PC-9 (cell line): ENCODE data around the gene PRKAR1A. TPM values are rescaled to one million over a fixed set of nuclear protein-coding genes. Genes with fewer than 3 reads are reported as not detected.

Source experiments
- BruUV-seq: library from RNA; stranded (reverse); fragments of 400-500 nt; replicated peaks from 2 replicates; lab custom pipeline; 2021; lab: Mats Ljungman, UMichigan
- CTCF ChIA-PET: fragments of 300-600 bp; sonication (Branson Sonifier 250); formaldehyde crosslinking; loops from one replicate; lab custom pipeline; 2022; ENCODE audit warnings: antibody characterized with exemption; lab: Charles Lee
- POLR2A ChIA-PET: fragments of 300-600 bp; sonication (Branson Sonifier 250); formaldehyde crosslinking; loops from one replicate; lab custom pipeline; 2022; ENCODE audit warnings: antibody characterized with exemption; ENCODE audit not compliant: unreplicated experiment; lab: Charles Lee
- DNase-seq, 2 experiments: peaks; one replicate each; pipeline versions ENCODE4 v3.0.0 to v3.0.0-alpha.2; 2015 to 2022; ENCODE audit warnings: mixed read lengths in 1 of 2
- H2AFZ ChIP-seq: fragments of 200-600 bp; sonication (generic); 2 replicates; pipeline ENCODE4 v1.8.1; 2017; ENCODE audit warnings: antibody characterized with exemption
- H3F3A ChIP-seq: fragments of 200-600 bp; sonication (generic); 2 replicates; pipeline ENCODE4 v1.8.1; 2017; ENCODE audit warnings: antibody characterized with exemption, mild to moderate bottlenecking, low read depth; ENCODE audit not compliant: insufficient read depth
- H3K27ac ChIP-seq: fragments of 200-600 bp; sonication (generic); 2 replicates; pipeline ENCODE4 v1.6.1; 2016; ENCODE audit warnings: mixed run types
- H3K27me3 ChIP-seq: fragments of 200-600 bp; sonication (generic); 2 replicates; pipeline ENCODE4 v1.6.1; 2016; ENCODE audit warnings: low read depth, mixed run types; ENCODE audit not compliant: insufficient read depth
- H3K36me3 ChIP-seq: fragments of 200-600 bp; sonication (generic); 2 replicates; pipeline ENCODE4 v1.6.1; 2016; ENCODE audit warnings: low read depth, mixed run types
- H3K4me1 ChIP-seq: fragments of 200-600 bp; sonication (generic); replicated peaks from 2 replicates; pipeline ENCODE4 v1.6.1; 2016; ENCODE audit warnings: mixed run types; ENCODE audit not compliant: insufficient read depth
- H3K4me2 ChIP-seq: fragments of 200-600 bp; sonication (generic); 2 replicates; pipeline ENCODE4 v1.6.1; 2017; ENCODE audit warnings: mixed run types
- H3K4me3 ChIP-seq: fragments of 200-600 bp; sonication (generic); 2 replicates; pipeline ENCODE4 v1.6.1; 2016; ENCODE audit warnings: mixed run types
- H3K79me2 ChIP-seq: fragments of 200-600 bp; sonication (generic); 2 replicates; pipeline ENCODE4 v1.6.1; 2017; ENCODE audit warnings: low read depth, mixed run types
- H3K9me2 ChIP-seq: fragments of 200-600 bp; sonication (generic); 2 replicates; pipeline ENCODE4 v1.8.1; 2017; ENCODE audit warnings: mild to moderate bottlenecking; ENCODE audit not compliant: insufficient read depth
- H3K9me3 ChIP-seq: fragments of 200-600 bp; sonication (generic); 2 replicates; pipeline ENCODE4 v1.8.1; 2016; ENCODE audit warnings: low read depth; ENCODE audit not compliant: insufficient read depth
- H4K20me1 ChIP-seq: fragments of 200-600 bp; sonication (generic); 2 replicates; pipeline ENCODE4 v1.8.1; 2017; ENCODE audit not compliant: insufficient read depth
- EZH2 ChIP-seq: fragments of 200-600 bp; sonication (generic); IDR thresholded peaks from 2 replicates; pipeline ENCODE4 v1.8.0; 2017; ENCODE audit warnings: antibody characterized with exemption, low read depth
- intact Hi-C: fragments of 100-400 bp; cut with micrococcal nuclease; formaldehyde crosslinking; loops from one replicate; pipeline ENCODE4 v1.10.0; 2022; ENCODE audit not compliant: unreplicated experiment
- total RNA-seq: library from RNA; stranded (reverse); gene quantifications from 2 replicates; pipeline ENCODE4 v1.2.3, GENCODE V29; 2021
- TF ChIP-seq, protein P1 (sequence below): fragments of 200-600 bp; sonication (generic); conservative IDR thresholded peaks from 2 replicates; pipeline ENCODE4 v1.6.1; 2017; ENCODE audit warnings: mixed run types, antibody characterized with exemption, mild to moderate bottlenecking, moderate library complexity

The PRKAR1A gene
- total RNA-seq, 1 experiment from 2014 or later = 161 TPM

DNA sequence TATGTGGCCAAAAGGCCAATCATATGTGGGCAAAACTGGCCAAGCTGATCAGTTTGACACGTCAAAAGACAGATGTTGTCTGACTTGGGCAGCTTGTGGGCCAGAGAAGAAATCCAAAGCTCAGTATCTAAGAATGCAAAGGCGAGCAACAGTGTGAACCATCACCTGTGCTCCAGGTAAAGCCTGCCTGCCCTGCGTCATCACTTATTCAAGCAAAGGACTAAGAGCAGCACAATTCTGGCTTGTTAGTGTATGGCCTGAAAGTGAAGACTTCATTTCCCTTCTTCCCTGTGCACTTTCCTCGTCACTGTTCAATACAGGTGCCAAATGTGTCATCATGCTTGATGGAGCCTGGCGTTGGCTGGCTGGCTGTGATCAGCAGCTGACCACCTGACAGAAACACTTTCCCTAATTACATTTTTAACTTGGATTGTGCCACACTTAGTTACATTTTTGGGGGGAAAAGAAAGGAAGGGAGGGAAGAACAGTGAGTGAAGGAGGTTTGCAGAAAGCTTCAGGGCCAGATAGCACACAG is 84.2 kb downstream of the PRKAR1A start:
- intact Hi-C loops = no loop called here
- ChIA-PET POLR2A (interaction anchor here (0.6 kb wide), 1 partner anchor 401 kb away, joined by 3 read pairs; no protein-coding TSS in a partner anchor), CTCF (no interaction called here)
- Histone ChIP-seq H3K4me2 (no peak overlapping the region), H3F3A (no peaks in the 10 kb centered on the region), H3K4me3 (no peak overlapping the region), H3K36me3 (no peaks in the 10 kb centered on the region), H3K9me3 (no peaks in the 10 kb centered on the region), H3K4me1 (no peaks in the 10 kb centered on the region), H3K27ac (no peak overlapping the region), H3K79me2 (no peaks in the 10 kb centered on the region), H3K27me3 (no peaks in the 10 kb centered on the region; the same call in 1 of the 2 replicates), H2AFZ (no peak overlapping the region), H4K20me1 (no peaks in the 10 kb centered on the region), H3K9me2 (no peaks in the 10 kb centered on the region)
- TF ChIP-seq, protein P1, sequence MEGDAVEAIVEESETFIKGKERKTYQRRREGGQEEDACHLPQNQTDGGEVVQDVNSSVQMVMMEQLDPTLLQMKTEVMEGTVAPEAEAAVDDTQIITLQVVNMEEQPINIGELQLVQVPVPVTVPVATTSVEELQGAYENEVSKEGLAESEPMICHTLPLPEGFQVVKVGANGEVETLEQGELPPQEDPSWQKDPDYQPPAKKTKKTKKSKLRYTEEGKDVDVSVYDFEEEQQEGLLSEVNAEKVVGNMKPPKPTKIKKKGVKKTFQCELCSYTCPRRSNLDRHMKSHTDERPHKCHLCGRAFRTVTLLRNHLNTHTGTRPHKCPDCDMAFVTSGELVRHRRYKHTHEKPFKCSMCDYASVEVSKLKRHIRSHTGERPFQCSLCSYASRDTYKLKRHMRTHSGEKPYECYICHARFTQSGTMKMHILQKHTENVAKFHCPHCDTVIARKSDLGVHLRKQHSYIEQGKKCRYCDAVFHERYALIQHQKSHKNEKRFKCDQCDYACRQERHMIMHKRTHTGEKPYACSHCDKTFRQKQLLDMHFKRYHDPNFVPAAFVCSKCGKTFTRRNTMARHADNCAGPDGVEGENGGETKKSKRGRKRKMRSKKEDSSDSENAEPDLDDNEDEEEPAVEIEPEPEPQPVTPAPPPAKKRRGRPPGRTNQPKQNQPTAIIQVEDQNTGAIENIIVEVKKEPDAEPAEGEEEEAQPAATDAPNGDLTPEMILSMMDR = no peak
- no peak for TF ChIP-seq EZH2
- DNase-seq = no peak
- no TSS peak for BruUV-seq

GRCh38 chr17:68598074-68598473 is 85.8 kb downstream of the PRKAR1A start:
- TF ChIP-seq, protein P1 = no peak
- no peak for TF ChIP-seq EZH2
- Histone ChIP-seq H3K4me1 (no peaks in the 10 kb centered on the region), H3K79me2 (no peaks in the 10 kb centered on the region), H3K36me3 (no peaks in the 10 kb centered on the region), H3K9me2 (no peaks in the 10 kb centered on the region), H3K27me3 (peaks cover 14% of the 10 kb centered on the region; the same call in 1 of the 2 replicates), H3K4me3 (no peak overlapping the region), H3K9me3 (no peaks in the 10 kb centered on the region), H4K20me1 (no peaks in the 10 kb centered on the region), H3K27ac (no peak overlapping the region), H3F3A (no peaks in the 10 kb centered on the region), H2AFZ (no peak overlapping the region), H3K4me2 (no peak overlapping the region)
- BruUV-seq = no TSS peak
- intact Hi-C loops = no loop called here
- ChIA-PET CTCF (interaction anchor here (0.7 kb wide), 1 partner anchor 16 kb away, joined by 7 read pairs; no protein-coding TSS in a partner anchor), POLR2A (no interaction called here)
- no peak for DNase-seq

- ChIA-PET CTCF (interaction anchor here (0.7 kb wide), 1 partner anchor 15 kb away, joined by 7 read pairs; no protein-coding TSS in a partner anchor), POLR2A (no interaction called here)
- H3K9me2 ChIP-seq = no peaks in the 10 kb centered on the region
- no peak overlapping the region for H3K27ac ChIP-seq
- H2AFZ ChIP-seq = no peak overlapping the region
- BruUV-seq = no TSS peak
- no peak overlapping the region for H3K4me3 ChIP-seq
- H3K79me2 ChIP-seq = no peaks in the 10 kb centered on the region
- no peak overlapping the region for H3K4me2 ChIP-seq
- no peaks in the 10 kb centered on the region for H3K36me3 ChIP-seq
- H4K20me1 ChIP-seq = no peaks in the 10 kb centered on the region
- no peaks in the 10 kb centered on the region for H3K4me1 ChIP-seq
- intact Hi-C loops = no loop called here
- H3K9me3 ChIP-seq = no peaks in the 10 kb centered on the region
- no peaks in the 10 kb centered on the region for H3F3A ChIP-seq
- DNase-seq = no peak
- TF ChIP-seq EZH2 = no peak
- TF ChIP-seq, protein P1 = no peak
- peaks cover 14% of the 10 kb centered on the region; the same call in 1 of the 2 replicates for H3K27me3 ChIP-seq
Observed at GRCh38 chr17:68598545-68598961, 86.3 kb downstream of the PRKAR1A start.
